KG1 (cell line): ENCODE data around the gene CD58.
A peak's percentile ranks its signal among the peaks of the same experiment; 100 is the strongest.
"Not testable (repeated sequence)": the region's sequence is repeated elsewhere in the genome, so short reads cannot be mapped to it uniquely, and the experiment has no call there.

Source experiments
- DNase-seq: peaks from one replicate; lab custom pipeline; 2025; lab: John Stamatoyannopoulos, UW

CD58 gene, protein sequence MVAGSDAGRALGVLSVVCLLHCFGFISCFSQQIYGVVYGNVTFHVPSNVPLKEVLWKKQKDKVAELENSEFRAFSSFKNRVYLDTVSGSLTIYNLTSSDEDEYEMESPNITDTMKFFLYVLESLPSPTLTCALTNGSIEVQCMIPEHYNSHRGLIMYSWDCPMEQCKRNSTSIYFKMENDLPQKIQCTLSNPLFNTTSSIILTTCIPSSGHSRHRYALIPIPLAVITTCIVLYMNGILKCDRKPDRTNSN

DNA sequence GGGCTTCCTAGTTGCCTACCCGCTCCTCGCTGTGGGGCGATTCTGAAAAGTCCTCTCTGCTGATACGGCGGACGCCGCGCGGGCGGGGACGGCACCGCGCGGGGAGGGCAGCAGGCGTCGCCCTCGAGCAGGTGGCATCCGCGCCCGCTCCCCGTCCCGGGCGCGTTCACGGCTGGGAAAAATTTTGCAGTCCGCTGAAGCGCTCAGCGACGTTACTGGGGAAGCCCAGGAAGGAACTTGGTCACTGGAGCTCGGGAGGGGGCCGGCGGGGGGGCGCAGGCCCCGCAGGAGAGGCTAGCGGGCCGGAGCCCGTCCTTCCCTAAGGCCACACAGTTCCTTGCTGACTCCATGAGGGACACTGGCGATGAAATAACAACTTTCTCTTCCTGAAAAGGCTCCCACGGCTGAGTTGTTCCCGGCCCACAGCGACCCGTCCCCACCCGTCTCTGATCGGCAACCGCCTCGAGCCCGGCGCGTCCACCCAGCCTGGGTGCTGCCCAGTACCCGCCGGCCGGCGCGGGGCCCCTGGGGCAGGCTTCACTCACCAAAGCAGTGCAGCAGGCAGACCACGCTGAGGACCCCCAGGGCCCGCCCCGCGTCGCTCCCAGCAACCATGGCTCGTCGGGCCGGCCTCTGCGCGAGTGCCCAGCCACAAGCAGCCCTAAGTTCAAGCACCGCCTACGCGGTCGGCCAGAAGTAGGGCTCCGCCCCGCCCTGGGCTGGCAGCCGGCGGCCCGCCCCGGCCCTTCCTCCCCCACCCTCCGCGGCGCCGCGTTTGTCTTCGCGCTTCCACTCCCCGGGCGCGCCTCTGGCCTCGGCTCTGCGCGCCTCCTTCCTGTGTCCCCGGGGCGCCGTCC is at the start of gene CD58:
Gene CD58 (minus strand): TSS at position 669 of the 857 bp plus-strand sequence. CDS start 54 bp downstream, at position 615.
- DNase-seq = peak; percentile 73

- DNase-seq = not testable (repeated sequence)
Measured at GRCh38 chr1:116620392-116620791, 49.6 kb upstream of the CD58 start.

DNA sequence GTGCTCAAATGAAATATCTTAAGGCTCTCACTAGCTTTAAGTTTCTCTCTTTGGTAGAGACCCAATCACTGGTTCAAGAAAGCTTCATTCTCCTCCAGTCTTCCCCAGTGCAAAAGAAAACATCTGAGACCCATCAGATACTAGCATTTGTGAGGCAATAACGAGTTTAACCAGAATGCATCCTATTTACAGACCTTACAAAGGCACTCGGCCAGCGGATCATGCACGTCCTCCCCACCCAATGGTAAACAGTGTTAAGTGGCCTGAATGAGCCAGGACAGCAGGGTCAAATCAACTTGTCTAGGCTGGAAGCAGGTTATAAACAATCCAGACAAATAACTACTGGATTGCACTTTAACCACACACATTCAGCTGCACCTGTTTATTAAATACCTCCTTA is 48.3 kb upstream of the CD58 start:
- not testable (repeated sequence) for DNase-seq

GRCh38 chr1:116617808-116618207 is 47.0 kb upstream of the CD58 start:
- not testable (repeated sequence) for DNase-seq

GRCh38 chr1:116613825-116614224 is 43.0 kb upstream of the CD58 start:
- DNase-seq = not testable (repeated sequence)

GRCh38 chr1:116609801-116610371 is 39.1 kb upstream of the CD58 start:
- DNase-seq = not testable (repeated sequence)

DNA sequence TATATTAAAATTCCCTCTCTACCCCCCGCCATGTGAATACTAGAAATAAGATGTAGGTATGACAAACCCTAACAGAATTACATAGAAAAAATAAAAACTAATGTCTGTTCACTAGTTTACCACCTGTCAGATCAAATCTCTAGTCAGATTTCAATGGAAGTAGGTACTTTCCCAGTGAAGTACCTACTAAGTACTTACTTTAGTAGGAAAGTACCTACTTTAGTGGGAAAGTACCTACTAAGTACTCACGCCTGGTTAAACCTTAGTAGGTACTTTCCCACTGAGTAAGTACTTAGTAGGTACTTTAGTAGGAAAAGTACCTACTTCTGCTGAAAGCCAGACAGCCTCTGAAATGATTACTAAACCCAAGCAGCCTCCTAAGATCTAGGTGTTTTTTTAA is 38.0 kb upstream of the CD58 start:
- not testable (repeated sequence) for DNase-seq

DNA sequence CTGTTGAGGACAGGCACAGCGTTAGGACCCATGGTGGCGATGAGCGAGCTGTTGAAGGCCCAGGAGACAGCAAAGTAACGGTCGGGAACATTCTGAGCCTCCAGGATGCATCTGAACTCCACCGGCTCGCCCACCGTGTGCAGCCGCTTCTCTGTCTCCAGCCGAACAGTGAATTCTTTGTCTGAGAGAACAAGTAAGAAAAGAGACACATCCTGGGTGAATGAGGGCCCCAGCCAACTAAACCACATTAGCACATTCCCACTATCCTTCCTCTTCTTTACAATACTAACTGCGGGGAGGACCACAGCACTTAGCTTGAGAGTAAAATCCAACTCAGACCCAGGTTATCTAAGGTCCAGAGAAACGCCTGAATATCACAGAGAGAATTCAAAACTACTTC is 37.3 kb upstream of the CD58 start:
- not testable (repeated sequence) for DNase-seq

- not testable (repeated sequence) for DNase-seq
Measured at GRCh38 chr1:116607463-116607862, 36.6 kb upstream of the CD58 start.

DNA sequence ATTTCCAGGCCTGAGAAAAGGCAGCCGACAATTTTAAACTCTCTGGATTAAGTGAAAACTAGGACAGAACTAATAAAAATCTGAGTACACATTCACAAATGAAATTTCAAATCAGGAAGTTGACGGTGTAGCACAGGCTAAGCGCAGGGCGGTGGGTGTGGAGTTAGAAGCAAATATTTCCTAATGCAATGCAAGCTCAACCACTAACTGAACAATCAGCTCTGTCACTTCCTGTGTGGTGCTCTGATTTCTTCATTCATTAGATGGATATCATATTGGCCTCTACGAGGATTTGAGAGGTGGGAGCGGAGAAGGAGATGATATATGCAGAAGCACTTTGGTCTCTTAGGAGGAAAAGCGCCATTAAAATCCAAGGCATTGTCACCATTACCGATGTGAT is 35.2 kb upstream of the CD58 start:
- not testable (repeated sequence) for DNase-seq

DNA sequence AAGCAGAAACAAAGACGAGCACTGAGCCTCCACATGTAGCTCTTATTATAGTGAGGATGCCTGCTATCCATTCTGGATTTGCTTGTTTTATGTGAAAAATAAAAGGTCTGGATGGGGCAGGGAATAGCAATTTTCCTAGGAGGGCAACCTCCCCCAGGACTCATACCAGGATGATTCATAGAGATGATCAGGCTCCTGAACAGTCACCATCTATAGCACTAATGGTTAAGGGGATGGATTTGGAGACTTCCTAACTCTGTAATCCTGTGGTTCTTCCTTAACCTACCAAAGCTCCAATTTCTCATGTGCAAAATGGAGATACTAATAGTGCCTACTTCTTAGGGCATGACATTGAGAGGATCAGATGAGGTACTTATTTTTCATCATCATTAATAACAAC is 34.5 kb upstream of the CD58 start:
- no peak for DNase-seq

- not testable (repeated sequence) for DNase-seq
Measured at GRCh38 chr1:116604408-116604807, 33.6 kb upstream of the CD58 start.

GRCh38 chr1:116603646-116604045 is 32.8 kb upstream of the CD58 start:
- not testable (repeated sequence) for DNase-seq

- not testable (repeated sequence) for DNase-seq
Measured at GRCh38 chr1:116599369-116599768, 28.5 kb upstream of the CD58 start.

- DNase-seq = not testable (repeated sequence)
Measured at GRCh38 chr1:116598420-116599036, 27.7 kb upstream of the CD58 start.

- DNase-seq = not testable (repeated sequence)
Measured at GRCh38 chr1:116597388-116597787, 26.6 kb upstream of the CD58 start.

DNA sequence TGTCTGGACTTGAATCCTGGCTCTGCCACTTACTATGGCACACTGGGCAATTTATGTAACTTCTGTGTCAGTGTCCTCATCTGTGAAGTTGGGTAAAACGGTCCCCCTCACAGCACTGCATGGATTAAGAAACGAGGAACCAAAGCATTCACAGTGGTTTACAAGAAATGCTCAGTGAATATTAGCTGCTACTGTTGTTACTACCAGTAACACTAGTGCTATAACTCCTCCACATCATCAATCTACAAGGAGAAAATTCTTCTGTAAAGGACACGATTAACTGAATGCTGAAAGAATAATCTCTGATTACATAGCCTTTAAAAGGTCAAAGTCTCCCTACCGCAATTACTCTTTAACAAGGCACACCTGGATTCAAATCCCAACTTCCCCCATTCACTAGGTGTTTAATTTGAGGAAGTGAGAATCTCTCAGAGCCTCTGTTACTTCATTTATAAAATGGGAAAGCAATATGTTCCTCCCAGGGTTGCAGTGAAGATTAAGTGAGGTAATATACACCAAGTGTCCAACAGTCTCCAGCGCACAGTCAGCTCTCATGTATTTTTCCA is 26.0 kb upstream of the CD58 start:
- not testable (repeated sequence) for DNase-seq

DNA sequence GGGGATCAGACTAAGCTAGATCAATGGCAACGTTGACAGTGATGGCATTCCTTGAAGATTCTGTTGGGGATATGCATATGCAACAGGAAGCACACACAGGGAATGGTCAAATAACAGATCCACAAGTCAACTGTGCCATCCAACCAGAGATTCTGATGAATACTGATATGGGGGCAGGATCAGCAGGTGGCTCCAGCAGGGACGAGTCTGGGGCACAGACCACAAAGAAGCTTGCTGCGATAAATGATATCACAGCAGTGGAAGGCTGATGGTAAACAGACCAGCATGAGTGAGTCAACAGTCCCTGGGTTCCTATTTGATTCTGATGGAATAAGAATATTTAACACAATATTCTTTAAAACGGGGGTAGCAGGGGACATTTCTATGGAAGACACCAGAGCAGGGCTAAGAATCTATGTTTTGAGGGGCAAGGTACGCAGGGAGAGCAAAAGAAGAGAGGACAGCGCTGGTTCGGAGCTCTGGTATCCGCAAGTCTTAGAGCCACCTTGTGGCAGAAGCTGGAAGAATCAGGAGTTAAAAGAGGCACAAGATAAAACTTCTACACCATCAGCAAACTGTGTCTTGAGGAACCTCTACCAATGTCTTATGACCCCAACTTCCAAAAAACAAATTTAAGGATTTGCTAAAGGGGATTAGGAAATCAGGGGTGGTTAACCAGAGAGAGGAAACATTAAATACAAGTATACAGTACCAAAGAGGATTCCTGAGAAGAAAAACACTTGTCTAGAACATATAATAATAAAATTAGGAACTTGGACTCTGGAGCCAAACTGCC is 25.3 kb upstream of the CD58 start:
- DNase-seq = peak; percentile 10

- not testable (repeated sequence) for DNase-seq
Measured at GRCh38 chr1:116595065-116595840, 24.4 kb upstream of the CD58 start.

DNA sequence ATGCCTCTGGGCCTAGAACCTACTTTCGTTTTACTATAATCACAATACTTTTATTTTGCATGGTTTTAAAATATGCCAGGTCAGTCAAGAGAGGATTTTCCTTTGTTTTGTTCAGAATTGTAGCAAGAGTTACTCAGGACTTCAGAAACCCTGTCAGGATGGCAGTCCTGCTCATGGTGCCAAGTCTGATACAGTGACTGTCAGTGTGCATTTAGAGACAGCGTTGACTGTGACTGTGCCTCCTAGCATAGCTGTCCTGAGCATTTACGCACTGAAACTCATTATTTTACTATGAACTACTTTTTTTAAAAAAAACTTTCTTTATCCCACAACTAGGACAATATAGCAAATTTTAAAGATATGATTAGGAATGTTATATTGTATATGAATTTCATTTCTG is 23.2 kb upstream of the CD58 start:
- not testable (repeated sequence) for DNase-seq
